ENCODE measurements around the gene C12orf43.

The C12orf43 gene

GRCh38 chr12:120998435-120998834 is 17.9 kb downstream of the C12orf43 start:
- DNase-seq = no peak

GRCh38 chr12:120997448-120997847 is 18.8 kb downstream of the C12orf43 start:
- DNase-seq = peak; percentile 56

- DNase-seq = peak; percentile 50
Measured at GRCh38 chr12:120996133-120996746, 20.0 kb downstream of the C12orf43 start.

GRCh38 chr12:120994589-120995337 is 21.5 kb downstream of the C12orf43 start:
- DNase-seq = no peak

- peak; percentile 50 for DNase-seq
Measured at GRCh38 chr12:120994059-120994458, 22.2 kb downstream of the C12orf43 start.

- peak; percentile 46 for DNase-seq
Measured at GRCh38 chr12:120993496-120993895, 22.8 kb downstream of the C12orf43 start.

GRCh38 chr12:120992989-120993388 is 23.3 kb downstream of the C12orf43 start:
- DNase-seq = no peak

- no peak for DNase-seq
Measured at GRCh38 chr12:120991965-120992364, 24.3 kb downstream of the C12orf43 start.

- DNase-seq = no peak
Measured at GRCh38 chr12:120990487-120991055, 25.7 kb downstream of the C12orf43 start.

- DNase-seq = no peak
Measured at GRCh38 chr12:120989687-120990086, 26.6 kb downstream of the C12orf43 start.

GRCh38 chr12:120988658-120989057 is 27.6 kb downstream of the C12orf43 start:
- no peak for DNase-seq

- no peak for DNase-seq
Measured at GRCh38 chr12:120988234-120988633, 28.1 kb downstream of the C12orf43 start.

- no peak for DNase-seq
Measured at GRCh38 chr12:120984351-120984898, 31.9 kb downstream of the C12orf43 start.

- no peak for DNase-seq
Measured at GRCh38 chr12:120983759-120984158, 32.5 kb downstream of the C12orf43 start.

GRCh38 chr12:120982659-120983058 is 33.6 kb downstream of the C12orf43 start:
- DNase-seq = no peak

- no peak for DNase-seq
Measured at GRCh38 chr12:120981407-120981941, 34.8 kb downstream of the C12orf43 start.

- no peak for DNase-seq
Measured at GRCh38 chr12:120980800-120981368, 35.4 kb downstream of the C12orf43 start.

GRCh38 chr12:120979862-120980696 is 36.2 kb downstream of the C12orf43 start:
- no peak for DNase-seq

GRCh38 chr12:120979220-120979861 is 36.9 kb downstream of the C12orf43 start:
- no peak for DNase-seq

- no peak for DNase-seq
Measured at GRCh38 chr12:120978296-120979219, 37.7 kb downstream of the C12orf43 start, which contains the start of gene HNF1A. Gene HNF1A, plus strand, starts transcription at chr12:120978543. Its CDS starts 226 bp downstream, at chr12:120978769.
